ENCODE results near the gene S1PR3.

S1PR3 gene

DNA sequence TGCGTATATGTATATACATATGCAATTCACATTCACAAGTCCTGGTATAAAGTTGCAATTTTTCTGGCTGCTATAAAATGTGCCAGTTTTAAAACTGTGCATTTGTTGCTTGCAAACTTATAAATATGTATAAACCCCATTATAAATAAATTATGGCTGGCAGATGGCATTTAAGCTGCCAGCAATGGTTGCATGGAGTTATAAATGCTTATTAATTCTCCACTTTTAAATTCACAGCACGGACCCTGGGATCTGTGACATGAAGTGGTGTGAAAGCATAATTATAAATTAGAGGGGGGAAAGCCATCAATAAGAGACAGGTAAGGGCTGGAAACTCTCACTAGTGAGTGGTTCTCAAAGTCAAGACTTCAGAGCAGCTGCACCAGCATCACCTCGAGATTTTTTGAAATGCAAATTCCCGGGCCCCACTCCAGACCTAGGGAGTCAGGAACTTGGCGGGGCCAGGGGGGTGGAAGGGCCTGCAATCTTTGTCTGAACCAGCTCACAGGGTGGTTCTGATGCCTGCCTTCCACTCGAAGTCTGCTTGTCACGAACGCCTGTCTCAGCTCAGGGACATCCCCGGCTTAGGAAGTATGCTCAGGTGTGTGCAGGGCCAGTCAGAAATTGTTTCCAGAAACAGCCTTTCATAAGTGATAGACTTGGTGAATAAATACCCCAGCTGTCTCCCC, 16.9 kb downstream of the S1PR3 start:
- no peak for DNase-seq

GRCh38 chr9:89008744-89009545, 17.7 kb downstream of the S1PR3 start:
- DNase-seq, result no peak

GRCh38 chr9:89009546-89009840, 18.2 kb downstream of the S1PR3 start:
- DNase-seq, result no peak

DNA sequence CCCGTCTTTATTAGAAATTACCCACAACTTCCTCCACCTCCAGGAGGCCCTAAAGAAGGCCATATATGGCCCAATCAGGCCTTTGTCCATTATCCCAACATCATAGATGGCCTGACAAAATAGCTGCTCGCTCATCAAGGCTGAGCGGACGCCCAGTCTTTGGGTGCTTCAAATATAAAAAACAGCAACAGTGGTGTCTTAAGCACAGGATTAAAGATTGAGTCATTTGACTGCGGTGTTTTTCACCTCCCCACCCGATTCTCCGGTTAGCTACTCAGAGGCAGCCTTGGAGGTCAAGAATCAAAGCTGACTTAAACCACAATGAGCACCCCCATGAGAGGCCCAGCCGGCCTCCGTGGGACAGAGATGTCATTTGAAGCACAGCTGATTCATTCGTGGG, 18.8 kb downstream of the S1PR3 start:
- no peak for DNase-seq

GRCh38 chr9:89010526-89011111, 19.4 kb downstream of the S1PR3 start:
- DNase-seq, result no peak

- DNase-seq, result no peak
Measured at GRCh38 chr9:89011683-89012082, 20.4 kb downstream of the S1PR3 start.

GRCh38 chr9:89012294-89013042, 21.2 kb downstream of the S1PR3 start:
- no peak for DNase-seq

- no peak for DNase-seq
Measured at GRCh38 chr9:89013660-89014059, 22.4 kb downstream of the S1PR3 start.

- no peak for DNase-seq
Measured at GRCh38 chr9:89014153-89014552, 22.9 kb downstream of the S1PR3 start.

- DNase-seq, result no peak
Measured at GRCh38 chr9:89015336-89015735, 24.1 kb downstream of the S1PR3 start.

DNA sequence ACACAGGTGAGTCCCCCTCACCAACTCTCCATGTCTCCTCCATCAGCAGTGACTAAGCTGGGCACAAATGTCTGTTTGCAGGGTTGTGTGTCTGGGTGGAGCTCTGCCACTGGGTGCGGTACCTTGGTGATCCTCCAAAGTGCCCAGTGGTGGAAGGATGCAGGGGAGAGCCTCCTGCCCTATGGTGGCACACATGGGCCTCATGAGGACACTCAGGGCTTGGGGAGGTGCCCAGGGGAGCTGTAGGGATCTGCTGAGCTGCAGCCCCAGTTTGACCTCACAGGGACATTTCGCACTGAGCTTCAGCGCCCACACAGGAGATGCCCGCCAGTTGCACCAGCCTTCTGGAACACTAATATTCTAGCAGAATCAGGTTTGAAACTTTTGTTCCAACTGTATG, 29.5 kb downstream of the S1PR3 start:
- DNase-seq, result no peak

- DNase-seq, result no peak
Measured at GRCh38 chr9:89021154-89021803, 30.0 kb downstream of the S1PR3 start.

DNA sequence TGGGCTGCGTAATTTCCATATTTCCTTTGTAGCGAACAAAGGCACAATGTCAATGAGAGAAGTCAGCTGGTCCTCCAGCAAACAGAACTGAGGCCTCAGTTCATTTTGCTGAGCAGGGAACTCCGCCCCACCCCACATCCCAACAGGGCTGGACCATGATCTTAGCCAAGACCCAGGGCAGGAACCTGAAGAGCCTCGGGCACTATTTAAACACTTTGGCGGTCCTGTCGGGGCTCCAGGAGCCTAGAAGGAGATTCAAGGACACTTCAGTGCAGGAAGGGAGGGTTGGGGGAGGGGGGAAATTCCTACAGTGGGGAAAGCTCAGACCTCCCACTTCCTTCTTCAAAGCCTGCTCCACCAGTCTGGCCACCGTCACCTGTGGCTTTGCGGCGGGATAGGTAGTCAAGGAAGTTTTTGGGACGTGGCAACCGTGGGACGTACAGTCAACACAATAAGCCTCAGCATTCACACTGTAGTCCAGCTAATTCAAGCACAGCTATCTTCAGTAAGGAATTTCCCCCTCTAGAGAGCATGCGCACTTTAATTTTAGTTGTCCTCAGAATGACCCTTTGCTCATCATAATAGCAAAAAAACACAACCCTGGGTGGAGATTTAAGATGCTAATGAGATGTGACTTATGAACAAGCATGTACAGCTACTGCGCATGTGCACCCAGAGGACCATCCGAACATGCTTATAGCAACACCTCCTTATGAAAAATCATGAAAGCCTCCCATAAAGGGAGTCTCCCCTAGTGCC, 30.9 kb downstream of the S1PR3 start:
- DNase-seq, result no peak

- no peak for DNase-seq
Measured at GRCh38 chr9:89022902-89023301, 31.6 kb downstream of the S1PR3 start.

- DNase-seq, result no peak
Measured at GRCh38 chr9:89023740-89024139, 32.5 kb downstream of the S1PR3 start.

- DNase-seq, result no peak
Measured at GRCh38 chr9:89024727-89025126, 33.5 kb downstream of the S1PR3 start.

- DNase-seq, result no peak
Measured at GRCh38 chr9:89025553-89025952, 34.3 kb downstream of the S1PR3 start.

DNA sequence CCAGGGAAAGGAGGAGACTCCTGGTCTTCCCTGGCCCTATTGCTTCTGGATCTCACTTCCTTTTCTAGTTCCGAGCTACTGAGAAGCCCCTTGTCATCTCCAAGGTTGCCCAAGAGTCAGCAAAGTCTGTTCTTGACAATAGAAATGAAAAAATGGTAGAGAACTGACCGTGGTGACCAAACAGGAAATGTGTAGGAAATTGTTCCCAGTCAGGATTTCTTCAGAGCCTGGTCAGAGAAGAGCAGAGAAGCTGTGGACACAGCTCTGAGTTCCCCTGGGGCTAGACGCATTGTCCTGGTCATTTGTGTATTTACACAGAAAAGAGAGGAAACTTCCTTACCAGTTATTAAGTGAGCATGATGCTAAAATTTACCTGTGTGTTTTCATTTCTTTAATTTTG, 35.6 kb downstream of the S1PR3 start:
- no peak for DNase-seq

DNA sequence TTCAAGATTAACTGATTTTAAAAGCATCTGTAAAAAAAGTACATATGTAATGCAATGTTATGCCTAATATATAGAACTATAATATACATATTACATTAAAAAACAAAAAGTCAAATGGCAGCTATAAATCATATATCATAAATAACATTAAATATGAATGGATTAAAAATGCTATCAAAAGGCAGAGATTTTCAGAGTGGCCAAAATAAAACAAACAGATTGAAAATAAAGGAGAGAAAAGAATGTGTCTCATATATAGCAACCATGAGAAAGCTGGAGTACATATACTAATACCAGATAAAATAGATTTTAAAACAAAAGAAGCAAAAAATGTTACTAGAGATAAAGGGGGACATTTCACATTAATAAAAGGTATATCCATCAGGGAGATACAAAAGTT, 38.5 kb downstream of the S1PR3 start:
- DNase-seq, result no peak

DNA sequence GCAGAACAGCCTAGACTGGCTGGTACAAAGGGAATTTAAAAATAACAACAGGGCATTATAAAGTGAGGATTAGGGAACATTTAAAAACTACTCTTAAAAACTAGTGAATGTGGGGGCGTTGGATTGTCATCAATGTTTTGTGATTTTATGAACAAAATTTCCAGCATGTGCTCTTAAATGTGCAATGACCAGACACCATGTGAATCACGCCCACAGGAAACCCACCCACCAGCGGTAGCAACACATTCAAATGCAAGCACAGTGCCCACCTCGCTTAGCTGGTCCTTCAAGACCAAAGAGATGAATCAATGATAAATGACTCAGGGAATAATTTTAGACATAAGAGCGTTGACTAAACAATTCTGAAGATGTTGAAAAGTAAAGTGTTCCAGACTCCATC, 40.9 kb downstream of the S1PR3 start:
- no peak for DNase-seq

GRCh38 chr9:89032661-89033060, 41.4 kb downstream of the S1PR3 start:
- no peak for DNase-seq
